H1 (cell line): ENCODE data around the gene COL4A1. TPM values are rescaled to one million over a fixed set of nuclear protein-coding genes. Genes with fewer than 3 reads are reported as not detected.

Experiments
- CTCF ChIA-PET: fragments of 300-600 bp; sonication (Branson Sonifier 250); formaldehyde crosslinking; loops from one replicate; lab custom pipeline; 2021; ENCODE audit not compliant: partially characterized antibody; lab: Charles Lee
- POLR2A ChIA-PET: fragments of 300-600 bp; sonication (Branson Sonifier 250); formaldehyde crosslinking; loops from one replicate; lab custom pipeline; 2021; ENCODE audit warnings: inconsistent platforms; ENCODE audit not compliant: partially characterized antibody; lab: Charles Lee
- DNase-seq, 2 experiments: peaks; one replicate each; pipeline versions ENCODE4 v3.0.0 to v3.0.0-alpha.2; 2010 to 2022; ENCODE audit warnings: low spot score in 2 of 2, low read depth in 1 of 2, mixed read lengths in 1 of 2
- FAIRE-seq: peaks from 2 replicates; lab custom pipeline; 2011; peaks lifted over from hg19 to GRCh38; lab: Jason Lieb, UNC
- H2AFZ ChIP-seq: 2 replicates; pipeline ENCODE4 v1.8.1; 2012; ENCODE audit warnings: low read length, inconsistent platforms
- H2AK5ac ChIP-seq: 2 replicates; pipeline ENCODE4 v1.6.1; 2013; ENCODE audit warnings: low read depth, low read length
- H2BK120ac ChIP-seq: replicated peaks from 2 replicates; pipeline ENCODE3; 2013; ENCODE audit warnings: low read depth, low read length, inconsistent platforms
- H2BK12ac ChIP-seq: 2 replicates; pipeline ENCODE4 v1.6.1; 2013; ENCODE audit warnings: low read depth, low read length
- H2BK15ac ChIP-seq: 2 replicates; pipeline ENCODE4 v1.6.1; 2013; ENCODE audit warnings: low read length
- H2BK20ac ChIP-seq: 2 replicates; pipeline ENCODE4 v1.6.1; 2013; ENCODE audit warnings: low read length
- H2BK5ac ChIP-seq: 2 replicates; pipeline ENCODE4 v1.6.1; 2013; ENCODE audit warnings: low read depth, low read length
- H3K14ac ChIP-seq: 2 replicates; pipeline ENCODE4 v1.6.1; 2013; ENCODE audit warnings: inconsistent platforms; ENCODE audit not compliant: insufficient read length
- H3K18ac ChIP-seq: 2 replicates; pipeline ENCODE4 v1.6.1; 2013; ENCODE audit warnings: low read length; ENCODE audit errors: extremely low read depth
- H3K23ac ChIP-seq: 2 replicates; pipeline ENCODE4 v1.6.1; 2013; ENCODE audit warnings: inconsistent platforms; ENCODE audit not compliant: insufficient read length
- H3K23me2 ChIP-seq: 2 replicates; pipeline ENCODE4 v1.6.1; 2013; ENCODE audit warnings: low read depth, low read length
- H3K27ac ChIP-seq: 2 replicates; pipeline ENCODE4 v1.6.1; 2011; ENCODE audit warnings: low read depth, low read length, inconsistent platforms
- H3K27me3 ChIP-seq, 4 experiments: replicated peaks in 1 of 4; 1 replicate in 1 of 4; 2 replicates in 3 of 4; pipeline versions ENCODE4 v1.6.1 to v1.8.1; 2011 to 2013; ENCODE audit warnings: low read length in 3 of 4, mild to moderate bottlenecking in 3 of 4, inconsistent platforms in 2 of 4, mixed read lengths in 2 of 4, moderate library complexity in 1 of 4; ENCODE audit not compliant: control insufficient read depth in 3 of 4, insufficient read depth in 3 of 4; ENCODE audit errors: extremely low read depth in 1 of 4
- H3K36me3 ChIP-seq, 4 experiments: 2 replicates each; pipeline versions ENCODE4 v1.6.1 to v1.8.1; 2011 to 2013; ENCODE audit warnings: mild to moderate bottlenecking in 4 of 4, low read length in 3 of 4, moderate library complexity in 2 of 4, control low read depth in 1 of 4, inconsistent platforms in 1 of 4; ENCODE audit not compliant: insufficient read depth in 4 of 4, control insufficient read depth in 2 of 4
- H3K4ac ChIP-seq: replicated peaks from 2 replicates; pipeline ENCODE3; 2013; ENCODE audit warnings: low read length, low read depth, mixed read lengths, inconsistent platforms; ENCODE audit not compliant: insufficient read length
- H3K4me1 ChIP-seq, 4 experiments: replicated peaks in 1 of 4; 1 replicate in 1 of 4; 2 replicates in 3 of 4; pipeline versions ENCODE4 v1.6.1 to v1.8.1; 2011 to 2013; ENCODE audit warnings: low read length in 3 of 4, inconsistent platforms in 2 of 4, mixed read lengths in 1 of 4; ENCODE audit not compliant: insufficient read depth in 4 of 4, control insufficient read depth in 3 of 4
- H3K4me2 ChIP-seq, 2 experiments: 2 replicates each; pipeline versions ENCODE4 v1.6.1 to v1.8.1; 2011 to 2013; ENCODE audit warnings: low read depth in 2 of 2, low read length in 2 of 2, control low read depth in 1 of 2, inconsistent platforms in 1 of 2, mild to moderate bottlenecking in 1 of 2; ENCODE audit not compliant: insufficient read depth in 1 of 2
- H3K4me3 ChIP-seq, 4 experiments: fragments of 200-600, 300-600 bp in 1 of 4; sonication (generic), shearing (Covaris generic), sonication (Bioruptor Twin) in 1 of 4; 2 replicates each; pipeline versions ENCODE4 v1.5.1 to v1.8.1; 2011 to 2016; ENCODE audit warnings: low read length in 4 of 4, low read depth in 3 of 4, control low read depth in 2 of 4, inconsistent platforms in 2 of 4, mild to moderate bottlenecking in 2 of 4, mixed read lengths in 1 of 4, moderate library complexity in 1 of 4; ENCODE audit not compliant: insufficient read depth in 2 of 4; ENCODE audit errors: extremely low read depth in 1 of 4
- H3K56ac ChIP-seq: replicated peaks from 2 replicates; pipeline ENCODE3; 2013; ENCODE audit warnings: low read depth, mild to moderate bottlenecking, mixed read lengths, low read length, inconsistent platforms; ENCODE audit not compliant: insufficient read length
- H3K79me1 ChIP-seq: 2 replicates; pipeline ENCODE4 v1.6.1; 2013; ENCODE audit warnings: low read depth, low read length, control low read depth
- H3K79me2 ChIP-seq, 2 experiments: 2 replicates each; pipeline versions ENCODE4 v1.6.1 to v1.8.1; 2012 to 2013; ENCODE audit warnings: low read length in 2 of 2, mild to moderate bottlenecking in 2 of 2, inconsistent platforms in 1 of 2; ENCODE audit not compliant: insufficient read depth in 2 of 2, control insufficient read depth in 1 of 2
- H3K9ac ChIP-seq, 4 experiments: replicated peaks in 1 of 4; 1 replicate in 1 of 4; 2 replicates in 3 of 4; pipeline versions ENCODE4 v1.6.1 to v1.8.1; 2011 to 2013; ENCODE audit warnings: low read depth in 3 of 4, low read length in 3 of 4, control low read depth in 2 of 4, mild to moderate bottlenecking in 2 of 4, moderate library complexity in 2 of 4, inconsistent platforms in 1 of 4; ENCODE audit errors: extremely low read depth in 1 of 4
- H3K9me3 ChIP-seq, 2 experiments: 2 replicates each; pipeline versions ENCODE4 v1.6.1 to v1.8.1; 2012 to 2013; ENCODE audit warnings: mild to moderate bottlenecking in 2 of 2, moderate library complexity in 2 of 2, control low read depth in 1 of 2, inconsistent platforms in 1 of 2, low read depth in 1 of 2, low read length in 1 of 2, mixed read lengths in 1 of 2; ENCODE audit not compliant: insufficient read depth in 2 of 2
- H4K20me1 ChIP-seq, 2 experiments: replicated peaks in 1 of 2; 2 replicates each; pipeline versions ENCODE3 to v1.8.1; 2011 to 2013; ENCODE audit warnings: inconsistent platforms in 2 of 2, low read length in 2 of 2, mild to moderate bottlenecking in 1 of 2; ENCODE audit not compliant: insufficient read depth in 2 of 2, control insufficient read depth in 1 of 2
- H4K5ac ChIP-seq: 2 replicates; pipeline ENCODE4 v1.6.1; 2013; ENCODE audit warnings: low read length, low read depth, mixed read lengths, inconsistent platforms; ENCODE audit not compliant: insufficient read length
- H4K8ac ChIP-seq: 2 replicates; pipeline ENCODE4 v1.8.0; 2013; ENCODE audit warnings: mild to moderate bottlenecking, moderate library complexity, low read length, inconsistent platforms; ENCODE audit not compliant: insufficient read depth; ENCODE audit errors: extremely low read depth
- H4K91ac ChIP-seq: replicated peaks from 2 replicates; pipeline ENCODE3; 2013; ENCODE audit warnings: low read length, mixed read lengths, inconsistent platforms; ENCODE audit not compliant: insufficient read length
- ATF2 ChIP-seq: IDR thresholded peaks from 2 replicates; pipeline ENCODE4 v1.6.1; 2012; ENCODE audit warnings: low read length, inconsistent platforms
- CBX8 ChIP-seq: fragments of 300-800, 300-1000 bp; sonication (generic); IDR thresholded peaks from 2 replicates; pipeline ENCODE4 v1.7.1; 2016; ENCODE audit warnings: low read depth, low read length, borderline replicate concordance
- EP300 ChIP-seq, 2 experiments: IDR thresholded peaks; 1 replicate in 1 of 2; 2 replicates in 1 of 2; pipeline ENCODE4 v1.6.1; 2011 to 2012; ENCODE audit warnings: low read depth in 2 of 2, low read length in 2 of 2, mild to moderate bottlenecking in 2 of 2, borderline replicate concordance in 1 of 2, inconsistent platforms in 1 of 2, moderate library complexity in 1 of 2
- HDAC6 ChIP-seq: IDR thresholded peaks from one replicate; pipeline ENCODE4 v1.7.1; 2012; ENCODE audit warnings: low read depth, mild to moderate bottlenecking, inconsistent platforms, low read length, moderate library complexity
- NRF1 ChIP-seq: IDR thresholded peaks from 2 replicates; pipeline ENCODE4 v1.6.1; 2011; ENCODE audit warnings: mild to moderate bottlenecking, low read depth, low read length, improper control_type of control experiment
- POLR2A ChIP-seq, 2 experiments: IDR thresholded peaks; 1 replicate in 1 of 2; 2 replicates in 1 of 2; pipeline ENCODE4 v1.6.1; 2011; ENCODE audit warnings: low read depth in 2 of 2, low read length in 2 of 2, mild to moderate bottlenecking in 2 of 2; ENCODE audit errors: control extremely low read depth in 1 of 2
- RAD21 ChIP-seq, 2 experiments: IDR thresholded peaks in 1 of 2; conservative IDR thresholded peaks in 1 of 2; 2 replicates each; pipeline ENCODE4 v1.6.1; 2011; ENCODE audit warnings: low read depth in 2 of 2, low read length in 2 of 2, improper control_type of control experiment in 1 of 2, inconsistent platforms in 1 of 2, mild to moderate bottlenecking in 1 of 2, moderate library complexity in 1 of 2
- SUZ12 ChIP-seq: fragments of 200-600 bp; sonication (generic); IDR thresholded peaks from 2 replicates; pipeline ENCODE4 v1.6.1; 2012; ENCODE audit warnings: mild to moderate bottlenecking, inconsistent platforms, low read length, moderate library complexity, mixed read lengths
- TAF7 ChIP-seq: optimal IDR thresholded peaks from 2 replicates; pipeline ENCODE3; 2011; ENCODE audit warnings: low read depth, mild to moderate bottlenecking, inconsistent platforms, low read length, moderate library complexity, borderline replicate concordance
- ZNF274 ChIP-seq: IDR thresholded peaks from 2 replicates; pipeline ENCODE4 v1.7.0; 2012; ENCODE audit warnings: low read length, borderline replicate concordance; ENCODE audit errors: extremely low read depth
- WGBS, 2 experiments: shearing (Covaris generic) in 1 of 2; methylation state at CpG; one replicate each; pipeline versions ENCODE4 v1.1.6 to v1.1.7; 2013 to 2015; ENCODE audit warnings: low lambda C conversion rate in 2 of 2, mixed read lengths in 2 of 2, inconsistent platforms in 1 of 2, low coverage in 1 of 2, missing lambda C conversion rate in 1 of 2; ENCODE audit not compliant: insufficient replicate concordance in 2 of 2, insufficient coverage in 1 of 2, insufficient read length in 1 of 2; ENCODE audit errors: extremely low coverage in 1 of 2, missing lambda C conversion rate in 1 of 2; 5-methylcytosine and 5-hydroxymethylcytosine counted together
- polyA plus RNA-seq, 7 experiments: library from polyadenylated mRNA; depleted of rRNA in 3 of 7; stranded (reverse) in 5 of 7; unstranded in 2 of 7; fragments of >200 nt in 5 of 7; fragments of 200-250 nt in 2 of 7; gene quantifications; 1 replicate in 5 of 7; 2 replicates in 1 of 7; 4 replicates in 1 of 7; pipeline versions ENCODE4 v1.2.1 to v1.2.3, GENCODE V29; 2011 to 2013; ENCODE audit warnings: missing spikeins in 2 of 7, mixed read lengths in 2 of 7
- total RNA-seq: library from RNA; stranded (reverse); fragmentation: NEBNext Ultra II Directional; extraction: Animal tissue kit (Norgen Biotek cat#: 25700); gene quantifications from 2 replicates; pipeline ENCODE4 v1.2.1, GENCODE V29; 2021

COL4A1 gene
- total and polyA plus RNA-seq, 2 of the 8 experiments (the other 6 are each of a cell fraction or from before 2014, with no cell fraction given), result 30.7 to 82.0 TPM

GRCh38 chr13:110318920-110319319, 12.0 kb upstream of the COL4A1 start:
- no peak overlapping the region for H3K23ac ChIP-seq
- no peak overlapping the region for H4K91ac ChIP-seq
- H4K8ac ChIP-seq, result no peak overlapping the region
- no peak overlapping the region for H2BK5ac ChIP-seq
- H3K4me2 ChIP-seq, result no peak overlapping the region
- no peak for TF ChIP-seq SUZ12
- TF ChIP-seq POLR2A (IDR thresholded peaks at IDR 0.05; ENCODE audit: control extremely low read depth in 1 of 2, low read depth in 2 of 2, low read length in 2 of 2), result no peak
- no peak for TF ChIP-seq EP300 (IDR thresholded peaks at IDR 0.05; ENCODE audit: borderline replicate concordance in 1 of 2, low read depth in 2 of 2, low read length in 2 of 2)
- TF ChIP-seq NRF1, result no peak
- no peak for TF ChIP-seq HDAC6
- no peak for TF ChIP-seq RAD21 (IDR thresholded peaks at IDR 0.05 in 1 of 2, conservative IDR thresholded peaks at IDR 0.05 in 1 of 2; ENCODE audit: low read depth in 2 of 2, low read length in 2 of 2)
- TF ChIP-seq CBX8, result no peak
- TF ChIP-seq ATF2, result no peak
- TF ChIP-seq ZNF274, result no peak
- no peak for TF ChIP-seq TAF7
- no peak overlapping the region for H2AFZ ChIP-seq
- peaks cover 5 to 8% of the 10 kb centered on the region in 2 experiments; a peak in 3 of 4 replicates for H3K79me2 ChIP-seq
- POLR2A ChIA-PET, result no interaction called here
- no peak overlapping the region for H3K27ac ChIP-seq
- WGBS, 2 experiments, result 77% methylated on average over 7 of the region's 7 CpGs; no CpG with 5 or more reads in 1 of the 2 experiments
- H3K18ac ChIP-seq, result no peak overlapping the region
- no peak overlapping the region for H3K4ac ChIP-seq
- H3K9ac ChIP-seq, result no peak overlapping the region
- no peaks in the 10 kb centered on the region; a peak in 1 of 4 replicates for H3K9me3 ChIP-seq
- peaks cover 0 to 10% (median 3%) of the 10 kb centered on the region in 4 experiments; a peak in 3 of 7 replicates for H3K4me1 ChIP-seq
- CTCF ChIA-PET, result no interaction called here
- H3K56ac ChIP-seq, result no peak overlapping the region
- H2BK12ac ChIP-seq, result no peak overlapping the region
- no peak overlapping the region for H3K4me3 ChIP-seq
- H3K36me3 ChIP-seq, result peaks cover 0 to 10% (median 4%) of the 10 kb centered on the region in 4 experiments; a peak in 3 of 8 replicates
- no peak overlapping the region for H2BK20ac ChIP-seq
- peaks cover 5% of the 10 kb centered on the region; the same call in 1 of the 2 replicates for H3K23me2 ChIP-seq
- no peak overlapping the region for H2BK15ac ChIP-seq
- peaks cover 2 to 11% of the 10 kb centered on the region in 2 experiments for H4K20me1 ChIP-seq
- no peaks in the 10 kb centered on the region for H3K27me3 ChIP-seq
- DNase-seq (no peak), FAIRE-seq (no peak)
- no peak overlapping the region for H2AK5ac ChIP-seq
- H3K79me1 ChIP-seq, result peaks cover 11% of the 10 kb centered on the region
- H2BK120ac ChIP-seq, result no peak overlapping the region
- H4K5ac ChIP-seq, result no peak overlapping the region
- no peak overlapping the region for H3K14ac ChIP-seq
